ENCODE results near the gene KRTAP10-1. TPM values are rescaled to one million over a fixed set of nuclear protein-coding genes. Genes with fewer than 3 reads are reported as not detected.

Gene KRTAP10-1
- total and polyA plus RNA-seq, 2 experiments from 2014 or later, result not detected

DNA sequence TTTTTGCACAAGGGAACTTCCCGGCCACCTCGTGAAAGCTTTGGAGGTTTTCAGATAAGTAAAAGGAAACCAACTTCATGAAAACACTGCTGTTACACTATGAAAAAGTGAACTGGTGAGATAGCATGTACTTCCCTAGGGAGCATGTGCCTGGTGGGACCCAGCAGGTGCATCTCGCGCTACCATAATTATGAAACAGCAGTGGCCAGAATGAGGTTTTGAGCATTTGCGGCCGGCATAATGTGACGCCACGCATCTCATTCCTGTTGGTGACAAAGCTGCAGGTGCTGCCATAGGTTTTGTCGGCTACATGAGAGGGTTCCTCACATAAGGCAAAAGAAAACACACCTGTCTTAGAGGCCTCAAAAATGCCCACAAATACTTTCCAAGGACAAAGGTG lies 16.9 kb upstream of the KRTAP10-1 start:
- in situ Hi-C loops (cut with MboI), result no loop called here
- Histone ChIP-seq H3K9ac (no peak overlapping the region), H3K9me3 (ENCODE audit: low read depth) (no peaks in the 10 kb centered on the region), H3K4me3 (no peak overlapping the region), H3K79me2 (ENCODE audit: insufficient read depth) (no peaks in the 10 kb centered on the region), H3K4me1 (ENCODE audit: insufficient read depth) (no peaks in the 10 kb centered on the region), H3K9me2 (ENCODE audit: insufficient read depth) (no peaks in the 10 kb centered on the region), H3K36me3 (ENCODE audit: low read depth) (no peaks in the 10 kb centered on the region), H3F3A (ENCODE audit: insufficient read depth) (no peaks in the 10 kb centered on the region), H3K4me2 (ENCODE audit: unreplicated experiment) (no peak overlapping the region), H3K27ac (no peak overlapping the region), H2AFZ (no peak overlapping the region), H3K27me3 (replicated peaks; ENCODE audit: insufficient read depth) (peaks cover 35% of the 10 kb centered on the region), H4K20me1 (ENCODE audit: insufficient read depth) (no peaks in the 10 kb centered on the region)
- DNase-seq, result no peak
- no peak for TF ChIP-seq EZH2 (IDR thresholded peaks at IDR 0.05; ENCODE audit: insufficient read depth, poor library complexity, severe bottlenecking)
- TF ChIP-seq EZH2phosphoT487 (IDR thresholded peaks at IDR 0.05; ENCODE audit: insufficient read depth, low read depth), result no peak
- 72 to 77% methylated on average over 9 of the region's 9 CpGs for WGBS, 2 experiments (ENCODE audit: low coverage in 1 of 2, low lambda C conversion rate in 2 of 2, missing lambda C conversion rate in 2 of 2)

DNA sequence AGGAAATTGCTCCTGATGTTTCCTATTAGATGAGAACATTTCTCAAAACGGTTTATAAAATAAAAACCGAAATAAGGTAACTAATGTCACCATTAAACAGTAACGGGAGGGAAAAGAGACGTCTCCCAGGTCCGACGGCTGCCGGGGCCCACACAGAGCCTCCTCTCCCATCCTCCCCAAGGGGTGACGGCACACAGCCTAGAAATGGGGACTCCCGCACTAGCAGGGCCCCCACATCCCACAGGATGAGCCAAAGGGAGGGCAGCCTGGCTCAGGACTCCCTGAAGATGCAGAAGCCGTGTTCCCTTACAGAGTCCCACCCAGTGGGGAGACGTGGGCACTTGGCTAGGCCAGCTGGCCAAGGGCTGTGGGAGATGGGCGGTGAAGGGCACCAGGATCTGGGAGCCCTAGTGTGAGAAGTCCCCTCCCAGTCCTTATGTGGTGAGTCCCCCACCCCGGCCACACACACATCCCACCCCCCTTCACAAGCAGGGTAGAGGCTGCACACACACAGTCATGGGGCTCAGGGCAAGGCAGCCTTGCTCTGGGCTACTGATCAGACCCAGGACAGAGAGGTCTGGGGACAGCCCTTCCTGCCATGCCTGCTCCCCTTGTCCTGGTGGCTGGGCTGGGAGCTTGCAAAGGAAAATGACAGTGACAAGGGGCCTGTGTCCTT lies 15.3 kb upstream of the KRTAP10-1 start:
- in situ Hi-C loops (cut with MboI), result no loop called here
- peaks cover 35% of the 10 kb centered on the region for H3K27me3 ChIP-seq (replicated peaks; ENCODE audit: insufficient read depth)

DNA sequence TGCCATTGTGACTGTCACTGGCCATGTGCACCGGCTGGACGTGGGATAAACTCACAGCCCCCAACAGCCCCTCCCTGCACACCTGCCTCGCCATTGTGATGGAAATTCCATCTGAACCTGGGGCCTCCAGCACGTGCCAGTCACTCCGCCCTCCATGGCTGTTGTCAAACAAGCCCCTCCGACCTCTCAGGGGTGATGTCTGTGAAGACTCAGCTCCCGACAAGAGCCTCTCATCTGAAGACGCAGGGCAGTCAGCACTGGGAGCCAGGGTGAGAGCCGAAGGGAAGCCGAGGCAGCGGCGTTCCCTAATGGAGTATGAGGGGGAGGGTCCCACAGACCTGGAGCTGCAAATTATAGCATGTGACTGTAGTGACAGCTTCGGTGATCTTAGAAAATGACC lies 12.7 kb upstream of the KRTAP10-1 start:
- DNase-seq, result no peak
- in situ Hi-C loops (cut with MboI), result no loop called here
- Histone ChIP-seq H3K27me3 (replicated peaks; ENCODE audit: insufficient read depth) (peaks cover 48% of the 10 kb centered on the region), H3K27ac (no peak overlapping the region), H3K9me3 (ENCODE audit: low read depth) (no peaks in the 10 kb centered on the region), H3K4me1 (ENCODE audit: insufficient read depth) (no peaks in the 10 kb centered on the region), H4K20me1 (ENCODE audit: insufficient read depth) (no peaks in the 10 kb centered on the region), H3K9ac (no peak overlapping the region), H3K9me2 (ENCODE audit: insufficient read depth) (no peaks in the 10 kb centered on the region), H3K36me3 (ENCODE audit: low read depth) (no peaks in the 10 kb centered on the region), H3K79me2 (ENCODE audit: insufficient read depth) (no peaks in the 10 kb centered on the region), H3K4me3 (no peak overlapping the region), H3F3A (ENCODE audit: insufficient read depth) (no peaks in the 10 kb centered on the region), H2AFZ (no peak overlapping the region), H3K4me2 (ENCODE audit: unreplicated experiment) (no peak overlapping the region)
- 36 to 42% methylated on average over 13 of the region's 13 CpGs for WGBS, 2 experiments (ENCODE audit: low coverage in 1 of 2, low lambda C conversion rate in 2 of 2, missing lambda C conversion rate in 2 of 2)
- TF ChIP-seq EZH2phosphoT487 (IDR thresholded peaks at IDR 0.05; ENCODE audit: insufficient read depth, low read depth) (no peak), EZH2 (IDR thresholded peaks at IDR 0.05; ENCODE audit: insufficient read depth, poor library complexity, severe bottlenecking) (no peak)

More for the DNA sequence above, 15.3 kb upstream of the KRTAP10-1 start:
- DNase-seq, result no peak
- no peaks in the 10 kb centered on the region for H3K79me2 ChIP-seq (ENCODE audit: insufficient read depth)
- no peak overlapping the region for H3K4me2 ChIP-seq (ENCODE audit: unreplicated experiment)
- H2AFZ ChIP-seq, result no peak overlapping the region
- H3K27ac ChIP-seq, result no peak overlapping the region
- no peaks in the 10 kb centered on the region for H3K9me3 ChIP-seq (ENCODE audit: low read depth)
- H3K9me2 ChIP-seq (ENCODE audit: insufficient read depth), result no peaks in the 10 kb centered on the region
- H3K4me1 ChIP-seq (ENCODE audit: insufficient read depth), result no peaks in the 10 kb centered on the region
- H3K36me3 ChIP-seq (ENCODE audit: low read depth), result no peaks in the 10 kb centered on the region
- H3F3A ChIP-seq (ENCODE audit: insufficient read depth), result no peaks in the 10 kb centered on the region
- no peak overlapping the region for H3K4me3 ChIP-seq
- H4K20me1 ChIP-seq (ENCODE audit: insufficient read depth), result no peaks in the 10 kb centered on the region
- TF ChIP-seq EZH2 (IDR thresholded peaks at IDR 0.05; ENCODE audit: insufficient read depth, poor library complexity, severe bottlenecking), result no peak
- TF ChIP-seq EZH2phosphoT487 (IDR thresholded peaks at IDR 0.05; ENCODE audit: insufficient read depth, low read depth), result no peak
- WGBS, 2 experiments (ENCODE audit: low coverage in 1 of 2, low lambda C conversion rate in 2 of 2, missing lambda C conversion rate in 2 of 2), result 27 to 28% methylated on average over 10 to 13 of the region's 13 CpGs
- H3K9ac ChIP-seq, result no peak overlapping the region

DNA sequence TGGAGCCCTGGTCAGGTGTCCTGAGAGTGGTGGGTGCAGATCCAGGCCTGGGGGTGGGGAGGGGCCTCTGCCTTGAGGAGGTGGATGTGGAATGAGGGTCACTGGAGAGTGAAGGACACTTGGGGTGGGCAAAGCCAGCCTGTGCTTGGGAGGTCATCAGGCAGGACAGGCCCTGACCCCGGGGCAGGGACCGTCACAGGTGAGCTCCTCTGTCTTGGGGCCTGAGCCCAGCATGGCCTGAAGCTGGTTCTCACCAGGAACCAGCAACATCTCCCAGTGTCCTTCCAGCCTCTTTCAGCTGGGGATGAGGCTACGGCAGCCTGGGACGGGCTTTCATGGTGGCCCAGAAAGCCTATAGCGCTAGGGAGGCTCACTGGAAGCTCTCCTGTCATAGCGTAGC lies 12.1 kb upstream of the KRTAP10-1 start:
- H3K79me2 ChIP-seq (ENCODE audit: insufficient read depth), result no peaks in the 10 kb centered on the region
- H3K27me3 ChIP-seq (replicated peaks; ENCODE audit: insufficient read depth), result peaks cover 48% of the 10 kb centered on the region
- no peak overlapping the region for H3K9ac ChIP-seq
- in situ Hi-C loops (cut with MboI), result no loop called here
- no peaks in the 10 kb centered on the region for H3K4me1 ChIP-seq (ENCODE audit: insufficient read depth)
- WGBS, 2 experiments (ENCODE audit: low coverage in 1 of 2, low lambda C conversion rate in 2 of 2, missing lambda C conversion rate in 2 of 2), result 67 to 74% methylated on average over 5 to 6 of the region's 6 CpGs
- no peak overlapping the region for H3K27ac ChIP-seq
- no peak overlapping the region for H3K4me2 ChIP-seq (ENCODE audit: unreplicated experiment)
- no peaks in the 10 kb centered on the region for H3F3A ChIP-seq (ENCODE audit: insufficient read depth)
- no peaks in the 10 kb centered on the region for H3K9me3 ChIP-seq (ENCODE audit: low read depth)
- TF ChIP-seq EZH2phosphoT487 (IDR thresholded peaks at IDR 0.05; ENCODE audit: insufficient read depth, low read depth) (no peak), EZH2 (IDR thresholded peaks at IDR 0.05; ENCODE audit: insufficient read depth, poor library complexity, severe bottlenecking) (no peak)
- H3K36me3 ChIP-seq (ENCODE audit: low read depth), result no peaks in the 10 kb centered on the region
- H2AFZ ChIP-seq, result no peak overlapping the region
- no peaks in the 10 kb centered on the region for H3K9me2 ChIP-seq (ENCODE audit: insufficient read depth)
- no peak overlapping the region for H3K4me3 ChIP-seq
- DNase-seq, result no peak
- H4K20me1 ChIP-seq (ENCODE audit: insufficient read depth), result no peaks in the 10 kb centered on the region
